GM21360 (cell line): Measurements from ENCODE around the gene AADACL3.
"Not testable (repeated sequence)": the region's sequence is repeated elsewhere in the genome, so short reads cannot be mapped to it uniquely, and the experiment has no call there.

Experiments used
- ATAC-seq: cut with Tn5 transposase; IDR thresholded peaks from one replicate; pipeline ENCODE4 v1.9.1; 2021; ENCODE audit warnings: mild to moderate bottlenecking, moderate library complexity; ENCODE audit not compliant: unreplicated experiment

AADACL3 gene

DNA sequence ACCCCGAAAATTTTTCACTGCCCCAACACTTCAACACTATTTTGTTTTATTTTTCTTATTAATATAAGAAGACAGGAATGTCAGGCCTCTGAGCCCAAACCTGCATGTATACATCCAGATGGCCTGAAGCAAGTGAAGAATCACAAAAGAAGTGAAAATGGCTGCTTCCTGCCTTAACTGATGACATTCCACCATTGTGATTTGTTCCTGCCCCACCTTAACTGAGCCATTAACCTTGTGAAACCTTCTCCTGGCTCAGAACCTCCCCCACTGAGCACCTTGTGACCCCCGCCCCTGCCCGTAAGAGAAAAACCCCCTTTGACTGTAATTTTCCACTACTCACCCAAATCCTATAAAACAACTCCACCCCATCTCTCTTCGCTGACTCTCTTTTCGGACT is 2.3 kb upstream of the AADACL3 start:
- ATAC-seq: not testable (repeated sequence)

DNA sequence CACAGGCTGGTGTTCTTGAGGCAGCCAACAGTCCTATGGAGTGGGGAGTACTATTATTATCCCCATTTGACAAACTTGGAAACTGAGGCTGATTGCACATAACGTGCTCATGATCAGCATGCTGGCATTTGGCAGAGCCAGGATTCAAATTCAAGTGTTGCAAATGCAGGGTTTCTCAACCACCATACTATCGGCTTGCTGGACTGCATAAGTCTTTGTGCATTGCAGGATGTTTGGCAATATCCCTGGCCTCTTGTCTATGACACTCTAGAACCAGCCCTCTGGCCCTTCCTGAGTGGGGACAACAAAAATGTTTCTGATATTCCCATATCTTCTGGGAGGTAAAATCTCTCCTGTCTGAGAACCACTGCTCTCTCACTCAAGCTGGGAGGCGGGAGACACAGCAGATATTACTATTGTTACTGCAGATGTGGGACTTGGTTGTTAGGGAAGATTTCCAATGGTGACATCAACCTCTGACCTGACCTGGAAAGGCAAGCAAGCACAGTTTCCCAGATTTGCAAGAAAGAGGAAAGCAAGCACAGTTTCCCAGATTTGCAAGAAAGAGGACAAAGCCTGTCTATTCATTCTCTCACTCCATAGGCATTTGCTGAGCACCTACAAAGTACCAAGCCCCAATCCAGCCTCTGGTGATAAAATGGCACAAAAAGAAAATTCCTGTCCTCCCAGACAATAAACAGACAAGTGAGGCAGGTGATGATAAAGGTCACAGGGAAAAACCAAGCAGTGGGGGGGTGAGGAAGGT is 1.0 kb upstream of the AADACL3 start:
- no peak for ATAC-seq

DNA sequence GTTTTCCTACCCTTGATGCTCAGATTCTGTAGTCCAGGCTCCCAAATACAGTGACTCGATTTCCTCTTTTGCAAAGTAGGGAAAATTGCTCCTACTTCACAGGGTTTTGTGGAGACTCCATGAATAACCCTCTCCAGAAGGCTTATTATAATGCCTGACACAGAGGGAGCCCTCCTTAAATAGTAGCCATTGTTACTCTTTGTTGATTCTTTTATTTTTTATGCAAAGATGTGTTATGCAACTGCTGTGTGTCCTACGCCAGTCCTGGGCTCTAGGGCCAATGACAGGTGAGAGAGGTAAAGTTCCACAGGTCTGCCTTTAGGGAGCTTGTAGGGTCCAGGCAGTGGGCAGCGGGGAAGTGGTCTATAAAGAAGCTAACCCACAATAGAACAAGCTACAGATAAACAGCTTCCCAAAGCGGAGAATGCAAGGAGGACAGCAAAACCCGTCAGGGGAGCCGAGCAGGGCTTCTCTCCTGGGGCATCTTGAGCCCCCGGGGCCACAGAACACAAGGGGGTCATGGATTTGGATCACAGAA is 1.5 kb downstream of the AADACL3 start:
- no peak for ATAC-seq

DNA sequence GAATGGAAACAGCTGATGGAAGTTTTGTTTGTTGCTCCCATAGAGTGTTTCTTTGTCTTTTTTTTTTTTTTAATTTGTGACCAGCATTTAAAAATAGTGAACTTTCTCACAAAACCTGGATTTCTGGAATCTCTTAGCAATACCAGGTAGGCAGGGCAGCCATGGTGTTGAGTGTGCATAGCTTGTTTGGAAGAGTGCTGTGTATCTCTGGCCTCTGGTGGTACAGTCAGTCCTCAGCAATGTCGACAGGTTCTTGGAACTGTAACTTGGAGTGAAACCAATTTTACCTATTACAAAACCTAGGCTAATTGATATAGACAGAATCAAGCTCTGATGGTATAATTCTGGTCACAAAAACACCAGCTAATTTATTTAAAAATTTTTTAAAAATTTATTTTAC is 6.7 kb downstream of the AADACL3 start:
- no peak for ATAC-seq

DNA sequence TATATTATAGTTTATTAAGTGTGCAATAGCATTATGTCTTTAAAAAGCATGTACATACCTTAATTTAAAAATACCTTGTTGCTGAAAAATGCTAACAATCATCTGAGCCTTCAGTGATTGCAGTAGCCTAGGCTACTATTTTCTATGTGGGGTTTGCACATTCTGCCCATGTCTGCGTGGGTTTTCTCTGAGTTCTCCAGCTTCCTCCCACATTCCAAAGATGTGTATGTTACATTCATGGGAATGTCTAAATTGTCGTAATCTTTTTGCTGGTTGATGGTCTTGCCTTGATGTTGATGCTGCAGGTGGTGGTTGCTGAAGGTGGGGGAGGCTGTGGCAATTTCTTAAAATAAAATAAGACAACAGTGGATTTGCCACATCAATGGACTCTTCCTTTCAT is 12.5 kb downstream of the AADACL3 start:
- ATAC-seq: no peak

DNA sequence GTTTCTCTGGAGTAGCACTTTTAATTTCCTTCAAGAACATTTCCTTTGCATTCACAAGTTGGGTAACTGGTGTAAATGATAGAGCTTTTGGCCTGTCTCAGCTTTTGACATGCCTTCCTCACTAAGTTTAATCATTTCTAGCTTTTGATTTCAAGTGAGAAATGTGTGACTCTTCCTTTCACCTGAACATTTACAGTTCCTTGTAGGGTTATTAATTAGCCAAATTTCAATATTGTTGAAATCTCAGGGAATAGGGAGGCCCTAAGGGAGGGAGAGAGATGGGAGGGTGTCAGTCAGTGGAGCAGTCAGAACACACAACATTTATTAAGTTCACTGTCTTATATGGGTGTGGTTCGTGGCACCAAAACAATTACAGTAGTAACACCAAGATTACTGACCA is 14.2 kb downstream of the AADACL3 start:
- no peak for ATAC-seq

DNA sequence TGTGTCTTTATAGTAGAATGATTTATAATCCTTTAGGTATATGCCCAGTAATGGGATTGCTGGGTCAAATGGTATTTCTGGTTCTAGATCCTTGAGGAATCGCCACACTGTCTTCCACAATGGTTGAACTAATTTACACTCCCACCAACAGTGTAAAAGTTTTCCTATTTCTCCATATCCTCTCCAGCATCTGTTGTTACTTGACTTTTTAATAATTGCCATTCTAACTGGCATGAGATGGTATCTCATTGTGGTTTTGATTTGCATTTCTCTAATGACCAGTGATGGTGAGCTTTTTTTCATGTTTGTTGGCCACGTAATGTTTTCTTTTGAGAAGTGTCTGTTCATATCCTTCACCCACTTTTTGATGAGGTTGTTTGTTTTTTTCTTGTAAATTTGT is 15.2 kb downstream of the AADACL3 start:
- ATAC-seq: not testable (repeated sequence)

DNA sequence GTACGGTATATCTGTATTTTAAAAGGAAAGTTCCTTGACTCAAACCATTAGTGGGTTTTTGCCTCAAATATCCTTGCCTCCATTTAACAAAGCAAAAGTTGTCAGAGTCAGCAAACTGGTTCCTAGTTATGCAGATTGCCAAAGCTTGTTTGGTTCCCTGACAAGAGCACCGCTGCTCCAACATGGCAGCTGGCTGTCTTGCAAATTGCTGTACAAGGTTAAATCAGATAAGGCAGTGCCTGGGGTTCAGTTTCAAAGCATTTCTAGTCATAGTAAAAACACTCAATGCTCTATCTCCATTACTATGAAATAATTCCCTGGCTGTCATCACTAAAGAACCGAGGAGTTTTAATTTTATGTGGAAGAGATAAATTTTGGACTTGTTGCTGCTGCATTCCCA is 18.7 kb downstream of the AADACL3 start:
- no peak for ATAC-seq

DNA sequence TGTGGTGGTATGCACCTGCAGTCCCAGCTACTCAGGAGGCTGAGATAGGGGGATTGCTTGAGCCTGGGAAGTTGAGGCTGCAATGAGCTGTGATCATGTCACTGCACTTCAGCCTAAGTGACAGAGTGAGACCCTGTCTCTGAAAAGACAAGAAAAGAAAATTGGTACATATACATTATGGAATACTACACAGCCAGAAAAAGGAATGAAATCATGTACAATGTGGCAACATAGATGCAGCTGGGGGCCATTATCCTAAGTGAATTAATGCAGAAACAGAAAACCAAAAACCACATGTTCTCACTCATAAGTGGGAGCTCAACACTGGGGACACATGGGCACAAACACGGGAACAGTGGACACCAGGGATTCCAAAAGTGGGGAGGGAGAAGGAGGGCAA is 23.0 kb downstream of the AADACL3 start:
- ATAC-seq: no peak

DNA sequence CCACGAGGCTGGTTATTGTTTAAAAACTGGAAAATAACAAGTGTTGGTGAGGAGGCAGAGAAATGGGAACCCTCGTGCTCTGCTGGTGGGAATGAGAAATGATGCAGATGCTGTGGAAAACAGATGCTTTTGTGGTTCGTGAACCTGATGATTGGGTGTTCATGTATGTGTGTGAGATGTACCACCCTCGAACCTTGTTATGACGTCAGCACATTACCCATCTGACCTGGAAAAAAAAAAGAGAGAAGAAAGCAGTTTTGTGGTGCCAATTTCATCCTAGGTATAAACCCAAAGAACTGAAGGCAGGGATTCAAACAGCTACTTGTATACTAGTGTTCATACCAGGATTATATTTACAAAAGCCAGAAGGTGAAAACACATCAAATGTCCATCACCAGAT is 23.7 kb downstream of the AADACL3 start:
- ATAC-seq: no peak

DNA sequence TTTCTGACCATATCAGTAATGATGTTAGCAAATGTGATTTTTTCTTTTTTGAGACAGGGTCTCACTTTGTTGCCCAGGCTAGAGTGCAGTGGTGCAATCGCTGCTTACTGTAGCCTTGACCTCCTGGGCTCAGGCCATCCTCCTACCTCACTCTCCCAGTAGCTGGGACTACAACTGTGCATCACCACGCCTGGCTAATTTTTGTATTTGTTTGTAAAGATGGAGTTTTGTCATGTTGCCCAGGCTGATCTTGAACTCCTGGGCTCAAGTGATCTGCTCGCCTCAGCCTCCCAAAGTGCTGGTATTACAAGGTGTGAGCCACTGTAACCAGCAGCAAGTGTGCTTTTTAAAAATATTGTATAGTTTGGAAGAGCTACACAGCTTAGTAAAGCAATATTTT is 26.0 kb downstream of the AADACL3 start:
- ATAC-seq: no peak

DNA sequence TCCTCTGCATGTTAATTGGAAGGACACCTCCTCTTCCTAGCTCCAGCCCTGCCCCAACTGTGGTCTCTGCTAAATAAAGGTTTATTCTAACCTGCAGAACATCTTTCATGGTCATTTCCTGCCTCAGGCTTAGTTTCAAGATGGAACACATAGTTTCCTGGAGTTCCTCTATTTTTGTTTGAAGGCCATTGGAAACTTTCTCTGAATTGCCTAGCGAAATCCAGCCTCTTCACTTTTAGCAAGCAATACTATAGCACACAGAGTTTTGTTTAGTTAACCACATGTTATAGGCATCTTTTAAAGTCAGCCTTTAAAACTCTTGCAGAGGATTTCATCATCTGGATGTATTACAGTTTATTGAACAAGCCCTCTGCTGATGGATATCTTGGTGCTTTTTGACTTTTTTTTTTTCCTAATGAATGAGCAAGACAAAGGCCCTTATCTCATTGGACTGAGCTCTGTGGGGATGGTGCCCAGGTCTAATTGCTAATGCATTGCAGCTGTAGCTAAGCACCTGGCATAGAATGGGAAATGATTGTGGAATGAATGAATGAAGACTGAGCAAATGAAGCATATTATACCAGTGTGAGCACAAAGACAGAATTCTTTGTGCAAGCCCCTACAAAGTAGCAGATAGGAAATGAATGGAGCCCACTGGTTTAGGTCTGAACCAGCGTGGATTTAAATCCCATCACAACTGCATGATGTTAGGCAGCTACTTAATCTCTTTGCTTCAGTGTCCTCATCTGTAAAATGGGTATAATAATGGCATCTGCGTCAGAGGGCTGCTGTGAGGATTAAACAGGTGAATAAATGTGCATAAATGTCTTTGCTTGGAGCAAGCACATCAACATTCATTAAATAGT is 29.4 kb downstream of the AADACL3 start:
- no peak for ATAC-seq

DNA sequence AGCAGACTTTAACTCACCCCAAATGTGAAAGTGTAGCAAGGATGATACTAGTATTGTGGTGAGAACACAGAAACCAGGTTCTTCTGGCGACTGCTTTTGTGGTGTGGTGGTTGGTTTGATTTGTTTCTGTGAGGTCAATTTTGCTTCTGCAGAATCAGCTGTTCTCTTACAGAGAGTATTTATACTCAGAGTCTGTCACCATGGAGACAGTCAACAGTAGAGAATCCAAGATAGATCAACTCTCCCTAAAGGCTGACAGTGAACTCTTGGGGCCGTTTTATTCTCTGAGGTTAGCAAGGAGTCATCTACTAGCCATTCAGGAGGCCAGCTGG is 30.0 kb downstream of the AADACL3 start, which contains the start of gene CFAP107:
Gene CFAP107 (plus strand): TSS at position 209 of the 332 bp plus-strand sequence. CDS start 231 bp downstream, outside the sequence.
- ATAC-seq: no peak

DNA sequence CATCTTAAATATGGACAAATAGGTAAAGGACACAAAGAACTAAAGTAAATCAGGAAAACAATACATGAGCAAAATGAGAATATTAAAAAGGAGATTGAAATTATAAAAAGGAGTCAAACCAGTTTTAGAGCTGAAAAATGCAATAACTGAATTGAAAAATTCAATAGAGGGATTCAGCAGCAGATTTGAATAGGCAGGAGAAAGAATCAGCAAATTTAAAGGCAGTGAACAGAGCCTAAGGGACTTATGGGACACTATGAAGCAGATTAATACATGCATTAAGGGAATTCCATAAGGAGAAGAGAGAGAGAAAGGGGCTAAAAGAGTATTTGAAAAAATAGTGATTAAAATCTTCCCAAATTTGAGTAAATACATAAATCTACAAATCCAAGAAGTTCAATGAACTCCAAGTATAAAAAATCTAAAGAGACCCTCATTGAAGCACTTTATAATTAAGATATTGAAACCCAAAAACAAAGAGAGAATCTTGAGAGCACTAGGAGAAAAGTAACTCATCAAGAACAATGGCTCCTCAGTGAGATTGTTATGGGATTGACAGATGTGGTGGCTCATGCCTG is 33.0 kb downstream of the AADACL3 start:
- ATAC-seq: no peak

DNA sequence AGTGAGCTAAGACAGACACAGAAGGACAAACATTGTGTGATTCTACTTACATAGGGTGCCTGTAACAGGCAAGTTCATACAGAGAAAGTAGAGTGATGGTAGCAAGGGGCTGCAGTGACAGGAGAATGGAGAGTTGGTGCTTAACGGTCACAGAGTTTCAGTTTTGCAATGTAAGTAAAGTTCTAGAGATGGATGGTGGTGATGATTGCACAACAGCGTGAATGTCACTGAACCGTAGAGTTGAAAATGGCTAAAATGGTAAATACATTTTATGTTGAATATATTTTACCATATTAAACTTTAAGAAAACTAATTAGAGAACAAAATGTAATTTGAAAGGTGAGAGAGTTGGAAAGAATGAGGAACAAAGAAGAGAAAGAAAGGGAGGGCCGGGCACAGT is 38.8 kb downstream of the AADACL3 start:
- no peak for ATAC-seq

DNA sequence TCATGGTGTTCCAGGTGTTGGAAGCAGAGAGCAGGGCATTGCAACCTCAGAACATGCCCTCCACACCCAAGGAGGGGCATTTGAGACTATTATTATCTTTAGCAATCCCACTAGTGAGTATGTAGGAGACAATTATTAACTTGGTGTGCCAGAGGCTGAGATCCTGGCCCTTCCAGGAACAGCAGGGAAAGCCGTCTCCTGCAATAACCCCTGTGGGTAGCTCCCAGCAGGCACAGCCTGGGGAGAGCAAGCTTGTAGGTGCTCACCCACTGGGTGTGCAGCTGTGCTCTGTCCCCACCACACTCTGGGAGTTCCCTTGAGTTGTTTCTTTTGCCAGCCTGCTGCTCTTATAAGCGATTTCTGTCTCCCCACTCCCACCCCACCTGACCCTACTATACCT is 40.4 kb downstream of the AADACL3 start:
- no peak for ATAC-seq

DNA sequence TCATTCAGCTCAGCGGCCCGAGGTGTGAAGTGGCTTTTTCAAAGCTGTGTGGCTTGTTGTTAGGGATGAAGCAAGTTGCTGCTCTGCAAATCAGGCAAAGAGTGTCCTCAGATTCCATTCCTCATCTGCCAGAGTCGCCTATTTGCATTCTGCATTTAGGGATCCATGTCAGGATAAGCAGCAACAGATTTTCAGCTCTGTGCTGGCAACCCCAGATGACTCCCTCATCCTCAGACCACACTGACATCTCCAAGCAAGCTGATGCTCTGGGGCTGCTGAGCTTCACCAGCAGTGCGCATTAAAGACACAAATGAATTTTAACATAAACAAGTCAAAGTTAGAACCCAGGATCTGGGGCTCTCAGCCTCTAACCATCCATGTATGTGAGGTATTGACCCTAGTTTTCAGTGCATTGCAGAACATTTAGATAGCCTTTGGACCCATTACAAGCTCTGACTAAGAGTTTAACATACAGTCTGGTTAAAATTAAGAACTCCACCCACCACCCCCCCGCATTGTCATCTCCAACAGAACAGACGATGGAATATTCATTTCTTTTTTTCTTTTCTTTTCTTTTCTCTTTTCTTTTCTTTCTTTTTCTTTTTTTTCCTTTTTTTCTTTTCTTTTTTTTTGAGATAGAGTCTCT is 41.0 kb downstream of the AADACL3 start:
- ATAC-seq: no peak

DNA sequence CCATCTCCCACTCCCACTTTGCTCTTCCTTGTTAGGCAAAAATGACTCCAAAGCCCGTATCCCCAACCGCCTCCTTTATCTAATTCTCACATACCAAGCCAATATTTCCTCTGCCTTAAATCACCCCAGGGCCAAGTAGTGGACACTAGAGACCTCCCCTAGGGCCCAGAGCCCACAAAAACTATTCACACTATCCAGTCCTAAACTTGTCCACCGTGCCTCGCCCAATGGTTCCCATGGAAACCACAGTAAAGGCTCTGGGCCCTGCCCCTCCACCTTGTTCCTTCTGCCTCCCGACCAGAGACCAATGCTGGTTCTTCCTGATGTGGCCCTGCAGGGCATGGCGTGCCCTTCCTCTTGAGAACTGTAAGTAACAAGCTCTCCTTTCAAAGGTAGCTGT is 41.9 kb downstream of the AADACL3 start:
- no peak for ATAC-seq

DNA sequence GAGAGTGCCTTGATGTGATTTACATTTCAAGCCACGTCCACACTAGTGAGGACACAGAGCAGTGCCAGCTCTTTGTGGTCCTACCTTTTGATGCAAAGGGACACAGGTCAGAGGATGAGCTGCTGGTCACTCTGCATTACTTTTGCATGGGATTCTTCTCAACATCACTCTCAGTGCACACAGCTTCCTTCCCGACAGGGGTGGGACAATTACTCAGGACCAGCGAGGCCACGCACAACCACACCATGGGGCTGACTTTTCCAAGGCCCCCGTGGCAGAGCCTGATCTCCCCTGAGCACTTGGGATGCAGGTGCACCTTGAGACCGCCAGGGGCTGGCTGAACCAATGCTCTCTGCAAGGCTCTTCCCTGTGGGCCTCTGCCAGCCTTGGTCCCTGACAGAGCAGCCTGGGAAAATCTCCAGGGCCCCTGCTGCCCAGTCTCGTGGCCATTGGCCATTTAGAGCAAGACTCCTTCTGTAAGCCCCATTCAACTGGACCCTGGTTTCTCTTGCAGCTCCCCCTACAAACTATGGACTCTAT is 44.4 kb downstream of the AADACL3 start:
- ATAC-seq: no peak

DNA sequence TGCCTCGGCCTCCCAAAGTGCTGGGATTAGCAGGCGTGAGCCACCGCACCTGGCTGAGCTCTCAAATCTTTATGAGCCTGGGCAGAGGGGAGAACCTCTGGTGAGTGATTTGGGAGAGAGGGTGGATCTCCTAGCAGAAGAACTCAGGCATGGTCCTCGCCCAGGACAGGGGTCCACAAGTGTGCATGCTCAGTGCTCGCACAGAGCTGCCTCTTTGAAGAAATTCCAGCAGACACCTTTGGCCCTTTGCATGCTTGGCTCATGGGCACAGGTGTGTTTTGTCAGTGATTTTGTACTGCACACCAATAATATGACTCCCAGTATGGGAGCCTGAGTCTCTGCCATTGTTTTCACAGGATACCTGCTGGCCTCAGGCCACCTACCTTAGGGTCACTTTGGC is 45.9 kb downstream of the AADACL3 start:
- no peak for ATAC-seq

DNA sequence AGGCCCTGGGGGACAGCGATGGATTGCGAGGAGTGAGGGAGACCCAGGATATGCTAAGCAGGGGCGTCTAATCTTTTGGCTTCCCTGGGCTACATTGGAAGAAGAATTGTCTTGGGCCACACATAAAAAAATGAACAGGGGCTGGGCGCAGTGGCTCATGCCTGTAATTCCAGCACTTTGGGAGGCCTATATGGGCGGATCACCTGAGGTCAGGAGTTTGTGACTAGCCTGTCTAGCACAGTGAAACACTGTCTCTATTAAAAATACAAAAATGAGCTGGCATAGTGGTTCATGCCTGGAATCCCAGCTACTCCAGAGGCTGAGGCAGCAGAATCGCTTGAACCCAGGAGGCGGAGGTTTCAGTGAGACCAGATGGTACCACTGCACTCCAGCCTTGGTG is 46.9 kb downstream of the AADACL3 start:
- no peak for ATAC-seq
